PFSK-1 (cell line): ENCODE data around the gene TNS3.

Experiments
- FOXP2 ChIP-seq: optimal IDR thresholded peaks from 2 replicates; pipeline ENCODE3; 2011; ENCODE audit warnings: borderline replicate concordance, control low read depth, inconsistent platforms; ENCODE audit not compliant: insufficient read depth; ENCODE audit errors: extremely low read length, extremely low read depth
- POLR2AphosphoS5 ChIP-seq: IDR thresholded peaks from 2 replicates; pipeline ENCODE4 v1.6.1; 2012; ENCODE audit warnings: low read depth, mild to moderate bottlenecking, control low read depth, low read length, moderate library complexity
- SIN3A ChIP-seq: IDR thresholded peaks from 2 replicates; pipeline ENCODE4 v1.6.1; 2012; ENCODE audit warnings: mild to moderate bottlenecking, low read length, moderate library complexity, borderline replicate concordance; ENCODE audit not compliant: insufficient read depth
- TAF1 ChIP-seq: IDR thresholded peaks from 2 replicates; pipeline ENCODE4 v1.6.1; 2012; ENCODE audit warnings: low read length, control low read depth, borderline replicate concordance; ENCODE audit not compliant: insufficient read depth
- TF ChIP-seq, protein P1 (sequence below), 2 experiments: IDR thresholded peaks; 2 replicates each; pipeline versions ENCODE4 v1.6.1 to v1.8.0; 2011 to 2012; ENCODE audit warnings: low read depth in 2 of 2, low read length in 2 of 2, control low read depth in 1 of 2, inconsistent platforms in 1 of 2, mild to moderate bottlenecking in 1 of 2, moderate library complexity in 1 of 2; ENCODE audit not compliant: insufficient read depth in 1 of 2

TNS3 gene

DNA sequence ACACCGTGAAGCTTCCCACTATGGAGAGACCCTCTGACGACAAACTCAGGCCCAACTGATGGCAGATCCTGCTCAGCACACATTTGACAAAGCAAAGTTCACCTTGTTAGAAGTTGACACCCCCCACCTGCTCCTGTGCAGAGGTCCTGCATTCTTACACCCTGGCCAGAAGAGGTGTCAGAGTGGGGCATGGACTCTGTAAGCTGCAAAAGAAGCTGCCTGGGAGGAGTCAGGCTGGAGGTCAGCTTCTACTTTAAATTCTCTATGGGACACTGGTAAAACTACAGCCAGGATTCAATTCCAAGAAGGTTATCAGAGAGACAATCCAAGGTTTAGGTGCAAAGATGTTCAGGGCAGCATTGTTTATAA is 20.0 kb upstream of the TNS3 start:
- TF ChIP-seq POLR2AphosphoS5 = no peak
- TF ChIP-seq, protein P1, sequence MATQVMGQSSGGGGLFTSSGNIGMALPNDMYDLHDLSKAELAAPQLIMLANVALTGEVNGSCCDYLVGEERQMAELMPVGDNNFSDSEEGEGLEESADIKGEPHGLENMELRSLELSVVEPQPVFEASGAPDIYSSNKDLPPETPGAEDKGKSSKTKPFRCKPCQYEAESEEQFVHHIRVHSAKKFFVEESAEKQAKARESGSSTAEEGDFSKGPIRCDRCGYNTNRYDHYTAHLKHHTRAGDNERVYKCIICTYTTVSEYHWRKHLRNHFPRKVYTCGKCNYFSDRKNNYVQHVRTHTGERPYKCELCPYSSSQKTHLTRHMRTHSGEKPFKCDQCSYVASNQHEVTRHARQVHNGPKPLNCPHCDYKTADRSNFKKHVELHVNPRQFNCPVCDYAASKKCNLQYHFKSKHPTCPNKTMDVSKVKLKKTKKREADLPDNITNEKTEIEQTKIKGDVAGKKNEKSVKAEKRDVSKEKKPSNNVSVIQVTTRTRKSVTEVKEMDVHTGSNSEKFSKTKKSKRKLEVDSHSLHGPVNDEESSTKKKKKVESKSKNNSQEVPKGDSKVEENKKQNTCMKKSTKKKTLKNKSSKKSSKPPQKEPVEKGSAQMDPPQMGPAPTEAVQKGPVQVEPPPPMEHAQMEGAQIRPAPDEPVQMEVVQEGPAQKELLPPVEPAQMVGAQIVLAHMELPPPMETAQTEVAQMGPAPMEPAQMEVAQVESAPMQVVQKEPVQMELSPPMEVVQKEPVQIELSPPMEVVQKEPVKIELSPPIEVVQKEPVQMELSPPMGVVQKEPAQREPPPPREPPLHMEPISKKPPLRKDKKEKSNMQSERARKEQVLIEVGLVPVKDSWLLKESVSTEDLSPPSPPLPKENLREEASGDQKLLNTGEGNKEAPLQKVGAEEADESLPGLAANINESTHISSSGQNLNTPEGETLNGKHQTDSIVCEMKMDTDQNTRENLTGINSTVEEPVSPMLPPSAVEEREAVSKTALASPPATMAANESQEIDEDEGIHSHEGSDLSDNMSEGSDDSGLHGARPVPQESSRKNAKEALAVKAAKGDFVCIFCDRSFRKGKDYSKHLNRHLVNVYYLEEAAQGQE (IDR thresholded peaks at IDR 0.05; ENCODE audit: insufficient read depth in 1 of 2, low read depth in 2 of 2, low read length in 2 of 2) = no peak
- TF ChIP-seq TAF1 = no peak
- TF ChIP-seq FOXP2 = no peak
- no peak for TF ChIP-seq SIN3A

DNA sequence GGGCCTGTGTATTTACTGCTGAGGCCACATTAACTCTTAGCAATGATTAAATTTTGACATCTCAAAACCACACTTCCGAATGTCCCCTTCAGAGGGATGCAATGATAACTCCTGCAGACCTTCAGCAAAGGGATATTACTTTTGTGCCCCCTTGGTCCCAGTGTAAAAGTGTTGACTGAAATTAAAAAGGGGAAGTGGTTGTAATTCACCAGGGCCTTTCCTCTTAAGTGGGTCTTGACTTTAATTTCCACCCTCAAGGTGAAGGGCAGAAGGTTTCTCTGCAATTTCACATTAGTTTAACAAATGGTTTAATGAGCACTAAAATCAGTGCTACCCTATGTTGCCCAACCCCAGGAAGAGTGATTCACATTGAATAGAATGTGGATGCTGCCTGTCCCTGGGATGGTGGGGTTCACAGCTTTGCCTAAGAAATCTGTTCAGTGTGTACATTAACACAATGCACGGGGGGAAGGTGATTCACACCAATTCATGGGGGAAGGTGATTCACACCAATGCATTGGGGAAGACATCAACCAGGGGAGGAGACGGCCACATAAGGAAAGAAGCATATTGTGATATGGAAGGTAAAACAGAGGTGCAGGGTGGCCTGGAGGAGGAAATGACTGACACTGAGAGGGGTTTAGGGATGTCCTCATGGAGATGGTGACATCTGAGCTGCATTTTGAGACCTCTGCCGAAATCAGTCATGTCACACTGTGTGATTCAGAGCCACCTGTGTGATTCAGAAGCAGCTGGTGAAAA is 19.4 kb upstream of the TNS3 start:
- TF ChIP-seq TAF1 = no peak
- no peak for TF ChIP-seq FOXP2
- TF ChIP-seq POLR2AphosphoS5 = no peak
- TF ChIP-seq SIN3A = no peak
- TF ChIP-seq, protein P1 (IDR thresholded peaks at IDR 0.05; ENCODE audit: insufficient read depth in 1 of 2, low read depth in 2 of 2, low read length in 2 of 2) = no peak

DNA sequence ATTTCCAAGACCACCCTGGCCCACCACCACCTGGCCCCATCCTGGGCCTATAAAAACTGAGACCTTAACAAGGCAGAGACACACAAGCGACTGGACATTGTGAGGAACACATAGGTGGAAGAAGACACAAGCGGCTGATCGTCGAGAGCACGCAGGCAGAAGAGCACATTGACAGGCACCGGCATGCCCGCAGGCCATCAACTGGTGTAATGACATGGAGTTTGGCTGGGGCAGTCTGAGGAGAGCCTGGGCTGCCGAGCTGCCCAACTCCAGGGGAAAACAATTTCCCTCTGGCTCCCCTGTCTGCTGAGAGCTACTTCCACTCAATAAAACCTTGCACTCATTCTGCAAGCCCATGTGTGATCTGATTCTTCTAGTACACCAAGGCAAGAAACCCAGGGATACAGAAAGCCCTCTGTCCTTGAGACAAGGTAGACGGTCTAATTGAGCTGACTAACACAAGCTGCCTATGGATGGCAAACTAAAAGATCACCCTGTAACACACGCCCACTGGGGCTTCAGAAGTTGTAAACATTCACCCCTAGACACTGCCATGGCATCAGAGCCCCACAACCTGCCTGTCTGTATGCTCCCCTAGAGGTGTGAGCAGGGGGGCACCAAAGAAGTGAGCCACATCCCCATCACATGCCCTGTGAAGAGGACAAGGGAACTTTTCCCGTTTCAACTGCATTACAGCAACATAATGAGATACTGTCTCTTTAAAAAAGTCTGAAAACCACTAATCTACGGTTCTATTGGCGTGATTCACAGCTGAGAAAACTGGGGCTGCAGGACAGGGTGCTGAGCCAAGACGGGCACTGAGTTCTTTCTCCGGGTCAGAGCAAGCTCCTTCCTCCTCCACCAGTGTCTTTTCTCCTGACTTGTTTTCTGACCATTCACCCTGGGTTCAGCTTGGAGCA is 18.5 kb upstream of the TNS3 start:
- no peak for TF ChIP-seq FOXP2
- no peak for TF ChIP-seq SIN3A
- no peak for TF ChIP-seq POLR2AphosphoS5
- TF ChIP-seq TAF1 = no peak
- TF ChIP-seq, protein P1 (IDR thresholded peaks at IDR 0.05; ENCODE audit: insufficient read depth in 1 of 2, low read depth in 2 of 2, low read length in 2 of 2) = no peak

DNA sequence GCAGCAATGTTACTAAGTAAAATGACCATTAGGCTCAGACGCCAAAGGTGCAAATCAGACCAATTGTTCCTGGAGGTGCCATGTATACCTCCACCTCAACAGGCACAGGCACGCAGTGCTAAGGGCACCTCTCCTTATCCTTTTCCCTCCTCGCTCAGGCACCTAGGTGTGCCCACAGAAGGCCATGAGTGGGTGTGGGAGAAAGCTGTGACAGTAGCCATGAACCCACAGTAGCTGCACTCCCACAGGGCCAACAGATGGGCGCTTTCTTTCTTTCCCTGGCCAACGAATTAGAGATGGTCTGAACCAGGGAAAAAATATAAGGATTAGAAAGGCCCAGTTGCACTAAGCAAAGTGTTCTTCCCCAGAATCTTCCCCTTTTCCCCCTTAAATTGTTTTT is 15.5 kb upstream of the TNS3 start:
- TF ChIP-seq SIN3A (no peak), POLR2AphosphoS5 (no peak), FOXP2 (no peak), TAF1 (no peak)
- TF ChIP-seq, protein P1 (IDR thresholded peaks at IDR 0.05; ENCODE audit: insufficient read depth in 1 of 2, low read depth in 2 of 2, low read length in 2 of 2) = no peak
